ENCODE data around the gene GPC1. TPM values are rescaled to one million over a fixed set of nuclear protein-coding genes. Genes with fewer than 3 reads are reported as not detected.
A peak's percentile ranks its signal among the peaks of the same experiment; 100 is the strongest.

Gene GPC1
- total and polyA plus RNA-seq, 2 of the 4 experiments (the other 2 are of a cell fraction) = 16.0 to 211 TPM

DNA sequence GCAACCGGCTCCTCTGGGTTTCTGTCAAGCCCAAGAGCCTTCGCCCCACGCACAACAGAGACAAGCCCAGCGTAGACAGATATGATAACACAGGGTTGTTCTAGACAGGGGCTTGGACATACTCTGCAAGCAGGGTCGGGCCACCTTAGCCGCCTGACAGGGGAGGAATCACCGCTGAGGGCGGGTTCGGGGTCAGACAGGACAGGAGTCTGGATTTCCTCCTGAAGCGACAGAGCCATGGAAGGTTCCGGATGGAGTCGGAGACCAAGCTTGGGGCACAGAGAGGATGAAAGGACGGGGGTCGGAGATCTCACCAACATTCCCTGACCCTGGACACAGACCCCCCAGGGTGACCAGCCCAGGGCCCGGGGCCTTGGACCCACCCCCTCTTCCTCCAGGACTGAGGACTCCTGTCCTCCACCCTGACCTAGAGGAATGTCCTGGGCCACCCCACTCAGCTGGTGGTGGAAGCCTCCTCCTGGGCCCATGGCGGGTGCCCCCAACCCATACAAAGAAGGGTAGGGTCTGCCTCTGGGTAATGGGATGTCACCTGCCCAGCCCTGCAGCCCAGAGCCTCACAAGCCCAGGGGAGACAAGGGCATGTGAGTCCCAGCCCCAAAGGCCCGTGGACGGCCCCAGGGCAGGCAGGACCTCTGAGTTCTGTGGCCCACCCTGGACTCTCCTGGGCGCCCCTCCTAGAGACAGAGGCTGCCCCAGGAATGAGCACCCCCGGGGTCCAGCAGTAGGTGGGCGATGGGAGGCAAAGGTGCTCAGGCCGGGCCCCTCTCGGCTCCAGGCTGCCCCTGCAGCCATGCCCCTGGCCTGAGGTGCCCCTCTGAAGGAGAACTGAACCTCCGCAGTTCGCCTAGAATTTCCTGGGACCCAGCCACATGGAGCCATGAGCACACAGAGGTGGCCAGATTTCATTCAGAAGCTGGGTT lies 44.1 kb upstream of the GPC1 start:
- intact Hi-C loops (cut with micrococcal nuclease) = no loop called here
- Histone ChIP-seq H3K4me2 (ENCODE audit: low read depth, low read length) (no peak overlapping the region), H3K18ac (ENCODE audit: low read depth, low read length) (no peak overlapping the region), H4K5ac (ENCODE audit: low read depth, low read length) (no peak overlapping the region), H2BK15ac (ENCODE audit: low read depth, low read length) (no peak overlapping the region; the same call in 2 of the 3 replicates), H3K27me3 (ENCODE audit: control insufficient read depth, insufficient read depth, low read length) (no peaks in the 10 kb centered on the region), H3K9me3 (ENCODE audit: control insufficient read depth, insufficient read depth, low read length) (no peaks in the 10 kb centered on the region), H4K20me1 (ENCODE audit: insufficient read depth, low read length) (no peaks in the 10 kb centered on the region), H3K4ac (ENCODE audit: low read depth, low read length) (peak overlapping the region; percentile 33; the same call in 1 of the 2 replicates), H3K27ac (ENCODE audit: insufficient read depth, low read length) (no peak overlapping the region), H3K36me3 (ENCODE audit: control insufficient read depth, insufficient read depth, low read length) (no peaks in the 10 kb centered on the region), H4K91ac (ENCODE audit: insufficient read depth, low read depth, low read length) (peak overlapping the region; percentile 44), H3K4me1 (ENCODE audit: control insufficient read depth, insufficient read depth, low read length) (peaks cover 11% of the 10 kb centered on the region), H3K14ac (replicated peaks; ENCODE audit: low read depth, low read length) (no peak overlapping the region), H3K79me1 (ENCODE audit: low read depth in 1 of 2, low read length in 2 of 2) (peaks cover 0 to 11% of the 10 kb centered on the region in 2 experiments; a peak in 2 of 4 replicates), H3K4me3 (ENCODE audit: insufficient read depth, low read depth, low read length) (no peak overlapping the region), H3K56ac (ENCODE audit: extremely low read depth, insufficient read depth, low read length) (no peak overlapping the region), H3K23ac (ENCODE audit: low read depth, low read length) (no peak overlapping the region), H2AFZ (replicated peaks; ENCODE audit: low read length, poor library complexity) (no peak overlapping the region), H2AK9ac (replicated peaks; ENCODE audit: low read depth, low read length, poor library complexity) (peak overlapping the region; percentile 26), H2BK20ac (ENCODE audit: low read depth, low read length) (no peak overlapping the region; the same call in 1 of the 2 replicates), H2AK5ac (ENCODE audit: low read depth, low read length) (0 out of 2 replicates have a peak overlapping the region, but pooled peaks have one; percentile 17), H2BK120ac (ENCODE audit: low read depth, low read length) (peak overlapping the region; percentile 50), H2BK5ac (ENCODE audit: low read depth, low read length, poor library complexity, severe bottlenecking) (no peak overlapping the region), H4K8ac (ENCODE audit: low read depth in 2 of 2, low read length in 2 of 2) (no peak overlapping the region), H3K9me1 (ENCODE audit: insufficient read depth, low read length) (peaks cover 19% of the 10 kb centered on the region), H3K9ac (ENCODE audit: low read depth, low read length) (no peak overlapping the region)
- 90% methylated on average over 14 of the region's 25 CpGs; no CpG with 5 or more reads in 1 of the 2 experiments for WGBS, 2 experiments (ENCODE audit: extremely low coverage in 2 of 2, insufficient read length in 1 of 2)
- dilution Hi-C loops (cut with HindIII; ENCODE audit: low sequenced_read_pairs, unreplicated experiment) = no loop called here
- ChIA-PET POLR2A (ENCODE audit: unreplicated experiment) (no interaction called here), CTCF (no interaction called here)
- TF ChIP-seq SMC3 (IDR thresholded peaks at IDR 0.05; ENCODE audit: low read depth, low read length) = no peak
- no peak for TF ChIP-seq CEBPB (IDR thresholded peaks at IDR 0.05; ENCODE audit: low read depth, low read length)
- no peak for TF ChIP-seq MXI1 (IDR thresholded peaks at IDR 0.05; ENCODE audit: borderline replicate concordance, low read depth, low read length)
- TF ChIP-seq RAD21 (IDR thresholded peaks at IDR 0.05; ENCODE audit: low read length) = no peak
- no peak for TF ChIP-seq CHD1 (IDR thresholded peaks at IDR 0.05; ENCODE audit: low read depth, low read length)
- no peak for TF ChIP-seq POLR2A (IDR thresholded peaks at IDR 0.05; ENCODE audit: low read depth, low read length)
- no peak for TF ChIP-seq NFE2L2 (IDR thresholded peaks at IDR 0.05; ENCODE audit: low read depth, low read length)
- no peak for TF ChIP-seq MAZ (IDR thresholded peaks at IDR 0.05; ENCODE audit: borderline replicate concordance, low read depth, low read length)
- TF ChIP-seq FOS (IDR thresholded peaks at IDR 0.05; ENCODE audit: low read depth, low read length) = no peak
- TF ChIP-seq, protein P1, sequence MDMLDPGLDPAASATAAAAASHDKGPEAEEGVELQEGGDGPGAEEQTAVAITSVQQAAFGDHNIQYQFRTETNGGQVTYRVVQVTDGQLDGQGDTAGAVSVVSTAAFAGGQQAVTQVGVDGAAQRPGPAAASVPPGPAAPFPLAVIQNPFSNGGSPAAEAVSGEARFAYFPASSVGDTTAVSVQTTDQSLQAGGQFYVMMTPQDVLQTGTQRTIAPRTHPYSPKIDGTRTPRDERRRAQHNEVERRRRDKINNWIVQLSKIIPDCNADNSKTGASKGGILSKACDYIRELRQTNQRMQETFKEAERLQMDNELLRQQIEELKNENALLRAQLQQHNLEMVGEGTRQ (IDR thresholded peaks at IDR 0.05; ENCODE audit: low read depth, low read length) = no peak
- TF ChIP-seq MAFK (IDR thresholded peaks at IDR 0.05; ENCODE audit: low read depth, low read length) = no peak
- TF ChIP-seq RCOR1 (IDR thresholded peaks at IDR 0.05; ENCODE audit: insufficient replicate concordance, low read length) = no peak
- TF ChIP-seq, protein P2, sequence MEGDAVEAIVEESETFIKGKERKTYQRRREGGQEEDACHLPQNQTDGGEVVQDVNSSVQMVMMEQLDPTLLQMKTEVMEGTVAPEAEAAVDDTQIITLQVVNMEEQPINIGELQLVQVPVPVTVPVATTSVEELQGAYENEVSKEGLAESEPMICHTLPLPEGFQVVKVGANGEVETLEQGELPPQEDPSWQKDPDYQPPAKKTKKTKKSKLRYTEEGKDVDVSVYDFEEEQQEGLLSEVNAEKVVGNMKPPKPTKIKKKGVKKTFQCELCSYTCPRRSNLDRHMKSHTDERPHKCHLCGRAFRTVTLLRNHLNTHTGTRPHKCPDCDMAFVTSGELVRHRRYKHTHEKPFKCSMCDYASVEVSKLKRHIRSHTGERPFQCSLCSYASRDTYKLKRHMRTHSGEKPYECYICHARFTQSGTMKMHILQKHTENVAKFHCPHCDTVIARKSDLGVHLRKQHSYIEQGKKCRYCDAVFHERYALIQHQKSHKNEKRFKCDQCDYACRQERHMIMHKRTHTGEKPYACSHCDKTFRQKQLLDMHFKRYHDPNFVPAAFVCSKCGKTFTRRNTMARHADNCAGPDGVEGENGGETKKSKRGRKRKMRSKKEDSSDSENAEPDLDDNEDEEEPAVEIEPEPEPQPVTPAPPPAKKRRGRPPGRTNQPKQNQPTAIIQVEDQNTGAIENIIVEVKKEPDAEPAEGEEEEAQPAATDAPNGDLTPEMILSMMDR (conservative IDR thresholded peaks at IDR 0.05; ENCODE audit: low read depth, low read length) = no peak
- DNase-seq (no peak), ATAC-seq (ENCODE audit: low read depth) (no peak)
- BruUV-seq (replicated peaks) = no TSS peak
- in situ Hi-C loops (cut with MboI; ENCODE audit: low sequenced_read_pairs) = no loop called here
